Fibroblast of lung (primary cell): ENCODE data around the gene NUDT5. TPM values are rescaled to one million over a fixed set of nuclear protein-coding genes. Genes with fewer than 3 reads are reported as not detected.
A peak's percentile ranks its signal among the peaks of the same experiment; 100 is the strongest.
"Not testable (repeated sequence)": the region's sequence is repeated elsewhere in the genome, so short reads cannot be mapped to it uniquely, and the experiment has no call there.

Experiments
- DNase-seq, 2 donors: peaks; one replicate each; pipeline versions ENCODE4 v3.0.0 to v3.0.0-alpha.2; 2010; ENCODE audit warnings: low read depth in 2 of 2
- H2AFZ ChIP-seq: 2 replicates; pipeline ENCODE4 v1.5.1; 2012; ENCODE audit warnings: low read length, control low read depth, inconsistent platforms
- H3K27ac ChIP-seq: 2 replicates; pipeline ENCODE4 v1.5.1; 2011; ENCODE audit warnings: low read length, control low read depth; ENCODE audit not compliant: insufficient read depth
- H3K27me3 ChIP-seq: 2 replicates; pipeline ENCODE4 v1.5.1; 2011; ENCODE audit warnings: mild to moderate bottlenecking, low read length; ENCODE audit not compliant: control insufficient read depth, insufficient read depth
- H3K36me3 ChIP-seq: 2 replicates; pipeline ENCODE4 v1.5.1; 2011; ENCODE audit warnings: low read length; ENCODE audit not compliant: control insufficient read depth, insufficient read depth
- H3K4me1 ChIP-seq: 2 replicates; pipeline ENCODE4 v1.5.1; 2011; ENCODE audit warnings: low read length; ENCODE audit not compliant: control insufficient read depth, insufficient read depth; ENCODE audit errors: extremely low read depth
- H3K4me2 ChIP-seq: 2 replicates; pipeline ENCODE4 v1.5.1; 2011; ENCODE audit warnings: low read length, control low read depth; ENCODE audit not compliant: insufficient read depth; ENCODE audit errors: extremely low read depth
- H3K4me3 ChIP-seq, 4 experiments: fragments of 200-600 bp in 1 of 4; sonication (generic) in 1 of 4; replicated peaks in 1 of 4; 2 replicates each; pipeline ENCODE4 v1.5.1; 2011 to 2016; ENCODE audit warnings: low read length in 4 of 4, low read depth in 3 of 4, mild to moderate bottlenecking in 3 of 4, control low read depth in 2 of 4, inconsistent platforms in 1 of 4, mixed read lengths in 1 of 4; ENCODE audit not compliant: insufficient read depth in 1 of 4; ENCODE audit errors: control extremely low read depth in 1 of 4
- H3K79me2 ChIP-seq: 2 replicates; pipeline ENCODE4 v1.5.1; 2012; ENCODE audit warnings: mild to moderate bottlenecking, low read length, inconsistent platforms; ENCODE audit not compliant: control insufficient read depth, insufficient read depth
- H3K9ac ChIP-seq: 2 replicates; pipeline ENCODE4 v1.5.1; 2011; ENCODE audit warnings: mild to moderate bottlenecking, low read length, control low read depth; ENCODE audit not compliant: insufficient read depth
- H3K9me3 ChIP-seq: 2 replicates; pipeline ENCODE4 v1.5.1; 2012; ENCODE audit warnings: low read depth, low read length; ENCODE audit not compliant: control insufficient read depth, insufficient read depth
- H4K20me1 ChIP-seq: 2 replicates; pipeline ENCODE4 v1.5.1; 2011; ENCODE audit warnings: low read length; ENCODE audit not compliant: control insufficient read depth, insufficient read depth; ENCODE audit errors: extremely low read depth
- CTCF ChIP-seq, 2 donors: IDR thresholded peaks in 1 of 2; conservative IDR thresholded peaks in 1 of 2; 1 replicate in 1 of 2; 2 replicates in 1 of 2; pipeline ENCODE4 v1.5.1; 2011 to 2012; ENCODE audit warnings: low read length in 2 of 2, control low read depth in 1 of 2, inconsistent platforms in 1 of 2, low read depth in 1 of 2, mild to moderate bottlenecking in 1 of 2
- EZH2 ChIP-seq: IDR thresholded peaks from 2 replicates; pipeline ENCODE4 v1.5.1; 2012; ENCODE audit warnings: low read length, control low read depth, mild to moderate bottlenecking; ENCODE audit errors: missing control alignments
- polyA plus RNA-seq, 2 donors: library from polyadenylated mRNA; depleted of rRNA in 1 of 2; stranded (reverse) in 1 of 2; unstranded in 1 of 2; fragments of >200 nt; gene quantifications; 2 replicates each; pipeline ENCODE4 v1.2.1, GENCODE V29; 2011 to 2012; ENCODE audit warnings: missing spikeins in 1 of 2
- total RNA-seq: library from RNA; depleted of rRNA; stranded (reverse); fragments of >200 nt; gene quantifications from 2 replicates; pipeline ENCODE4 v1.2.1, GENCODE V29; 2014

Gene NUDT5
- total and polyA plus RNA-seq, 2 donors (not counting 1 experiment from before 2014, with no cell fraction given), result 58.8 to 69.4 TPM

- Histone ChIP-seq H3K27ac (no peak overlapping the region), H3K4me2 (no peak overlapping the region), H3K4me1 (no peaks in the 10 kb centered on the region), H3K79me2 (no peaks in the 10 kb centered on the region), H2AFZ (no peak overlapping the region), H3K4me3 (no peak overlapping the region), H3K36me3 (peaks cover 5% of the 10 kb centered on the region), H4K20me1 (no peaks in the 10 kb centered on the region), H3K9me3 (no peaks in the 10 kb centered on the region), H3K27me3 (no peaks in the 10 kb centered on the region), H3K9ac (no peak overlapping the region)
- DNase-seq, result peak; percentile 25 to 58
- no peak for TF ChIP-seq EZH2
- no peak for TF ChIP-seq CTCF (conservative IDR thresholded peaks at IDR 0.05 in 1 of 2, IDR thresholded peaks at IDR 0.05 in 1 of 2; ENCODE audit: low read depth in 1 of 2, low read length in 2 of 2)
These were observed 40.1 kb upstream of the NUDT5 start for GRCh38 chr10:12235796-12236195.

GRCh38 chr10:12235116-12235694, 39.5 kb upstream of the NUDT5 start:
- Histone ChIP-seq H3K27me3 (no peaks in the 10 kb centered on the region), H3K4me1 (no peaks in the 10 kb centered on the region), H3K27ac (no peak overlapping the region), H3K36me3 (peaks cover 6% of the 10 kb centered on the region), H3K79me2 (no peaks in the 10 kb centered on the region), H3K4me2 (no peak overlapping the region), H3K4me3 (no peak overlapping the region), H3K9ac (no peak overlapping the region), H4K20me1 (no peaks in the 10 kb centered on the region), H2AFZ (no peak overlapping the region), H3K9me3 (no peaks in the 10 kb centered on the region)
- no peak for TF ChIP-seq CTCF (conservative IDR thresholded peaks at IDR 0.05 in 1 of 2, IDR thresholded peaks at IDR 0.05 in 1 of 2; ENCODE audit: low read depth in 1 of 2, low read length in 2 of 2)
- TF ChIP-seq EZH2, result no peak
- DNase-seq, result peak in 1 of 2 donors; percentile 18

GRCh38 chr10:12234687-12235086, 39.0 kb upstream of the NUDT5 start:
- not testable (repeated sequence) for H3K27ac ChIP-seq, H3K27me3 ChIP-seq, H4K20me1 ChIP-seq, H3K79me2 ChIP-seq, H2AFZ ChIP-seq, H3K9me3 ChIP-seq, H3K4me1 ChIP-seq, H3K4me3 ChIP-seq, H3K4me2 ChIP-seq, H3K9ac ChIP-seq, H3K36me3 ChIP-seq, DNase-seq
